Esophagus squamous epithelium (tissue), 5 donors: ENCODE measurements around the gene OSBPL9. TPM values are rescaled to one million over a fixed set of nuclear protein-coding genes. Genes with fewer than 3 reads are reported as not detected.

ENCODE experiments used
- DNase-seq: peaks from one replicate; lab custom pipeline; 2025; lab: John Stamatoyannopoulos, UW
- H3K27ac ChIP-seq, 4 donors: fragments of 200-600 bp; sonication (generic); one replicate each; pipeline ENCODE4 v1.5.1; 2016 to 2019; ENCODE audit warnings: mild to moderate bottlenecking in 1 of 4
- H3K27me3 ChIP-seq, 4 donors: fragments of 200-600 bp; sonication (generic); 1 replicate in 3 of 4; 2 replicates in 1 of 4; pipeline versions ENCODE4 v1.5.1 to v1.6.0; 2017 to 2021; ENCODE audit warnings: antibody characterized with exemption in 1 of 4
- H3K36me3 ChIP-seq, 3 donors: fragments of 200-600 bp; sonication (generic); one replicate each; pipeline ENCODE4 v1.5.1; 2016 to 2019
- H3K4me1 ChIP-seq, 3 donors: fragments of 200-600 bp; sonication (generic); one replicate each; pipeline ENCODE4 v1.5.1; 2017 to 2019
- H3K4me3 ChIP-seq, 4 donors: fragments of 200-600 bp; sonication (generic); 1 replicate in 3 of 4; 2 replicates in 1 of 4; pipeline ENCODE4 v1.5.1; 2016 to 2019; ENCODE audit warnings: mild to moderate bottlenecking in 2 of 4, moderate library complexity in 1 of 4
- H3K9me3 ChIP-seq, 3 donors: fragments of 200-600 bp; sonication (generic); one replicate each; pipeline ENCODE4 v1.5.1; 2016 to 2019
- POLR2A ChIP-seq, 4 donors: fragments of 450-650 bp; IDR thresholded peaks; one replicate each; pipeline ENCODE4 v1.6.1; 2017; ENCODE audit warnings: antibody characterized with exemption in 4 of 4, mild to moderate bottlenecking in 4 of 4, moderate library complexity in 3 of 4
- WGBS, 2 donors: methylation state at CpG; one replicate each; pipeline ENCODE4 v1.1.5; 2018; 5-methylcytosine and 5-hydroxymethylcytosine counted together
- intact Hi-C: fragments of 100-400 bp; cut with DNase I; formaldehyde crosslinking; loops from one replicate; pipeline ENCODE4 v1.15.0; 2022
- total RNA-seq, 4 donors: library from RNA; depleted of rRNA; stranded (reverse); fragments of >200 nt; gene quantifications; one replicate each; pipeline ENCODE4 v1.1.0, GENCODE V29; 2016
- TF ChIP-seq, protein P1 (sequence below), 6 experiments: fragments of 450-650 bp in 4 of 6; fragments of 200-600 bp in 2 of 6; sonication (generic) in 2 of 6; IDR thresholded peaks; one replicate each; pipeline ENCODE4 v1.5.1; 2016 to 2019; ENCODE audit warnings: antibody characterized with exemption in 6 of 6, mild to moderate bottlenecking in 4 of 6, moderate library complexity in 4 of 6
- donor health status: DM: yes; HTN: yes; CAD: no.

The OSBPL9 gene
- total RNA-seq, 4 donors from 2014 or later: 13.9 to 71.9 (median 37.4) TPM

DNA sequence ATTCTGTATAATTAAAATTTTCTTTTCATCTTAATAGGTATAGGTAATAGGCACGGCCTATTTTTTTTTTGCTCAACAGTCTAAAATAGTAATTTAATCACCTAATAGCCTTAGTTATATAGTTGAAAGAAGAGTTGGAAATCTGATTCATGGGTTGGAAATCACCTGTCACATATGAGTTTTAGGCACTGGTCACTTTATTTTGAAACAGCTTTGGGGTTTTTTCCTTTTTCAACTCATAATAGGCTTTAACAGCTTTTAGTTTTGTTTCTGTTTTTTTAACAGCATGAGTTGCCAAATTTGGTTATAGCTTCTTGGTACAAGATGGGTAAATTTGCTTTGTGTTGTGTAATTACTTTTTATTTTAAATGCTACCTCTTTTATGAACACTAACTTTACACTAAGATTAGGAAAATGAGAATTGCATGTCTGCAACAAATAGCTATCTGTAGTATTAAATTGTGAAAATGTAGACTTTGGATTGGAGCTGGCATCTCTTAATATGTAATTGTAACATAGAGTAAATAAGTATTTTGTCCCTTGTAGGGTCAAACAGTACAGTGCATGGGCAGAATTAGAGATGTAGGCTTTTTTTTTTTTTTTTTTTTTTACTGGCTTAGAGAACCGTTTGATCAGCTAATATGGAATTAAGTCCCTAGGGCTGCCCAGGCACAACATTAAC is 109.8 kb downstream of the OSBPL9 start:
- no peak overlapping the region for H3K27ac ChIP-seq
- H3K27me3 ChIP-seq: no peaks in the 10 kb centered on the region
- no peaks in the 10 kb centered on the region for H3K36me3 ChIP-seq
- H3K9me3 ChIP-seq: no peaks in the 10 kb centered on the region
- no peak for TF ChIP-seq POLR2A (IDR thresholded peaks at IDR 0.05)
- TF ChIP-seq, protein P1, sequence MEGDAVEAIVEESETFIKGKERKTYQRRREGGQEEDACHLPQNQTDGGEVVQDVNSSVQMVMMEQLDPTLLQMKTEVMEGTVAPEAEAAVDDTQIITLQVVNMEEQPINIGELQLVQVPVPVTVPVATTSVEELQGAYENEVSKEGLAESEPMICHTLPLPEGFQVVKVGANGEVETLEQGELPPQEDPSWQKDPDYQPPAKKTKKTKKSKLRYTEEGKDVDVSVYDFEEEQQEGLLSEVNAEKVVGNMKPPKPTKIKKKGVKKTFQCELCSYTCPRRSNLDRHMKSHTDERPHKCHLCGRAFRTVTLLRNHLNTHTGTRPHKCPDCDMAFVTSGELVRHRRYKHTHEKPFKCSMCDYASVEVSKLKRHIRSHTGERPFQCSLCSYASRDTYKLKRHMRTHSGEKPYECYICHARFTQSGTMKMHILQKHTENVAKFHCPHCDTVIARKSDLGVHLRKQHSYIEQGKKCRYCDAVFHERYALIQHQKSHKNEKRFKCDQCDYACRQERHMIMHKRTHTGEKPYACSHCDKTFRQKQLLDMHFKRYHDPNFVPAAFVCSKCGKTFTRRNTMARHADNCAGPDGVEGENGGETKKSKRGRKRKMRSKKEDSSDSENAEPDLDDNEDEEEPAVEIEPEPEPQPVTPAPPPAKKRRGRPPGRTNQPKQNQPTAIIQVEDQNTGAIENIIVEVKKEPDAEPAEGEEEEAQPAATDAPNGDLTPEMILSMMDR (IDR thresholded peaks at IDR 0.05): no peak
- no peak overlapping the region for H3K4me3 ChIP-seq
- peaks cover 14 to 38% (median 17%) of the 10 kb centered on the region in 3 donors for H3K4me1 ChIP-seq
- intact Hi-C loops: no loop called here
- WGBS, 2 donors: 77 to 80% methylated on average over 2 of the region's 2 CpGs
- no peak for DNase-seq

DNA sequence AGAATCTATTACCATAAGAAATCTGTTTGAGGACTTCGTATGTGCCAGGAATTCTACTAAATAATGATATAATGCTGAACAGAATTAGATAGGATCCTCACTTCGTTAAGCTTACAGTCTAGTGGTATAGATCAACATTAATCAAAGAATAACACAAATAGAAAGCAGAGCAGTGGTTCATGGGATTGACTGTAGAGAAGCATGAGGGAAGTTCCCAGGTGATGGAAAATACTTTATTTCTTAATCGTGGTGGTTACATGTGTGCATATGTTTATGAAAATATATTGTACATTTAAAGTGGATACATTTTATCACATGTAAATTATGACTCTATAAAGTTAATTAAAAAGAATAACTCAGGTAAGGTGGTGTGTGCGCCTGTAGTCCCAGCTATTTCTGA is 110.5 kb downstream of the OSBPL9 start:
- 82 to 83% methylated on average over 4 of the region's 4 CpGs for WGBS, 2 donors
- no peak for TF ChIP-seq POLR2A (IDR thresholded peaks at IDR 0.05)
- TF ChIP-seq, protein P1 (IDR thresholded peaks at IDR 0.05): no peak
- H3K4me3 ChIP-seq: no peak overlapping the region
- DNase-seq: no peak
- no peaks in the 10 kb centered on the region for H3K9me3 ChIP-seq
- H3K36me3 ChIP-seq: no peaks in the 10 kb centered on the region
- peaks cover 14 to 44% (median 17%) of the 10 kb centered on the region in 3 donors for H3K4me1 ChIP-seq
- no peak overlapping the region for H3K27ac ChIP-seq
- intact Hi-C loops: no loop called here
- no peaks in the 10 kb centered on the region for H3K27me3 ChIP-seq

DNA sequence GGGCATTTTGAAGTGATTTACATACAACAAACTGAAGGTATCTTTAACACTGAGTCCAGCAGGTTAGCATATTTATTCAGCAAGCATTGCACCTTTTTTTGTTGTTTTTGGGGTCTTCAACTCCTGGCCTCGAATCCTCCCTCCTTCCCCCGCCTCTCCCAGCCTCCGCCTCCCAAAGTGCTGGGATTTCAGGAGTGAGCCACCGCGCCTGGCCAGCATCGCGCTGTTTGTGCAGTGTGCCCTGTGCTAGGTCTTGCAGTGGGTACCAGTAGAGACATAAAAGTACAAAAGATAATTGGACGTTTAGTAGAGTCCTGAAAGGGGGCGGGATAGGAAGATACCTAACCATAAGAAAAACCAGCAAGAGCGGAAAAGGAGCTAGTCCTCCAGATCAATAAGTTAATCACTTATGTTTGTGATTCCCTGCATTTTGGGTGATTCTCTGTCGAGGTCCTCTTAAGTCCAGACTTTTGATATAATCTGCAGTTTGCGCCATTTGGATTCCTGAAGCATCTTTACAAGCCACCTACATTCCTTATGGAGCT is 111.8 kb downstream of the OSBPL9 start:
- H3K27me3 ChIP-seq: no peaks in the 10 kb centered on the region
- H3K4me3 ChIP-seq: peak overlapping the region; percentile 59 to 73 (median 66)
- intact Hi-C loops: no loop called here
- DNase-seq: no peak
- no peaks in the 10 kb centered on the region for H3K9me3 ChIP-seq
- H3K36me3 ChIP-seq: no peaks in the 10 kb centered on the region
- peaks cover 14 to 55% (median 17%) of the 10 kb centered on the region in 3 donors for H3K4me1 ChIP-seq
- TF ChIP-seq, protein P1 (IDR thresholded peaks at IDR 0.05): no peak
- TF ChIP-seq POLR2A (IDR thresholded peaks at IDR 0.05): no peak
- WGBS, 2 donors: 40 to 45% methylated on average over 12 of the region's 12 CpGs
- peak overlapping the region in 2 of 4 donors; percentile 24 to 81 for H3K27ac ChIP-seq

DNA sequence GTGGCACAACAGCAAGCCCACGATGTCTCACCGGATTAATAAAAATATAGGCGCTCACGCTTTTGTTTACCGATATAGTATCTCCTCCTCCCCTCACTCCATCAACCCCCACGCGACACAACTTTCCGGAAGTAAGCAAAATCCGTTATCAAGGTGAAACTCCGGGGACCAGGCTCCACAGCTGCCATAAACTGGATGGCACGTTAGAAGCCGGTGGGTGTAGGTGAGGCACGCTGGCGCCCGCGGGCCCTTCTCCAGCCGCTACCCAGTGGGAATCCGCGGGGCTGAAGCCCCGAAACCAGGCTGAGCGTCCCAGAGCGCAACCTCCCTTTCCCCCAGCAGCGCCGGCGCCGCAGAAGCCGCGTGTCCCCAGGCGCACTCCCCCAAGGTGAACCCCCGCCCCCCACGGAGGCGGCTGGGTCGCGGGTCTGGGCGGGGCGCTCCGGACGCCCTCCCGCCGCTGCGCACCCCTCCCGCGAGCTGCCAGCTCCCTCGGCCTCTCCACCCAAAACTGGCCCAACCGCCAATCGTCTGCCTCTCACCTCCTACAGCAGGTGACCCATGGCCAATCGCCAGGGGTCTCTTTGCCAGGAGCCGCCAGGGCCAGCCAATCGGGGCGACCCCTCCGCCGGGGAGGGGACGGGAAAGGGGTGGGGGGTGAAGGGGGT is 112.4 kb downstream of the OSBPL9 start:
- Histone ChIP-seq H3K9me3 (no peaks in the 10 kb centered on the region), H3K27ac (peak overlapping the region; percentile 74 to 81 (median 78)), H3K36me3 (no peaks in the 10 kb centered on the region), H3K4me3 (peak overlapping the region; percentile 59 to 73 (median 66)), H3K4me1 (peaks cover 17 to 61% (median 17%) of the 10 kb centered on the region in 3 donors), H3K27me3 (no peaks in the 10 kb centered on the region)
- 2 to 3% methylated on average over 11 to 12 of the region's 53 CpGs for WGBS, 2 donors
- TF ChIP-seq, protein P1 (IDR thresholded peaks at IDR 0.05): no peak
- TF ChIP-seq POLR2A (IDR thresholded peaks at IDR 0.05): peak in 2 of 4 donors; percentile 37 to 67
- intact Hi-C loops: no loop called here
- DNase-seq: peak; percentile 72

DNA sequence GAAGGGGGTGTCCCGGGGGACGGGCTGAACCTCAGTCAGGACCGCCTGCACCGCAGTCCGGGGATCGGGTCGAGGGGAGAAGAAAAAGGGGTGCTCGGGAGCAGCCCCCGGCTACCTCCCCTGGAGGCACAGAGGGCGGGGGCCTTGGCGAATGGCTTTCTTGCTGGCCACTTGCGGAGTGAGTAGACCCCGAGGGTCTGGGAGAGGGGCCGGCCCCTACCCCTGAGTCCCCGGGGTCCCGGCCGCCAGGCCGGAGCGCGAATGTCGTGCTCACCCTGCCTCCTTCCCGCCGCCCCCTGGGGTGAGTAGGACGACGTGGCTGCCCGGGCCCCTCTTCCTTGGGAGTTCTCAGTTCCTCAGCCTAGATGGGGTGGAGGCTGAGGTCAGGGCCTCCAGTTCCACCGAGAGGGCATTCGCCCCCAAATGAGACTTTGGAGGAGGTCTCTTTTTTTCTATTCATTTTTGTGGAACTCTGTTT is 113.0 kb downstream of the OSBPL9 start:
- peaks cover 17 to 67% (median 17%) of the 10 kb centered on the region in 3 donors for H3K4me1 ChIP-seq
- H3K36me3 ChIP-seq: no peaks in the 10 kb centered on the region
- H3K27me3 ChIP-seq: no peaks in the 10 kb centered on the region
- peak overlapping the region; percentile 59 to 73 (median 66) for H3K4me3 ChIP-seq
- intact Hi-C loops: no loop called here
- TF ChIP-seq, protein P1 (IDR thresholded peaks at IDR 0.05): no peak
- no peak for TF ChIP-seq POLR2A (IDR thresholded peaks at IDR 0.05)
- peak overlapping the region; percentile 74 to 81 (median 78) for H3K27ac ChIP-seq
- 3 to 7% methylated on average over 8 to 10 of the region's 28 CpGs for WGBS, 2 donors
- no peaks in the 10 kb centered on the region for H3K9me3 ChIP-seq
- DNase-seq: no peak
